Naive thymus-derived CD4-positive, alpha-beta T cell (primary cell): Measurements from ENCODE around the gene KLHL41. TPM values are rescaled to one million over a fixed set of nuclear protein-coding genes. Genes with fewer than 3 reads are reported as not detected.
"Not testable (repeated sequence)": the region's sequence is repeated elsewhere in the genome, so short reads cannot be mapped to it uniquely, and the experiment has no call there.

Source experiments
- ATAC-seq: fragments of 150-1000 bp; cut with Tn5 transposase; 2 replicates; pipeline ENCODE4 v1.10.0; 2021; ENCODE audit warnings: mild to moderate bottlenecking, moderate library complexity
- CTCF ChIA-PET: fragments of 350-600 bp; sonication (Branson Sonifier 250); formaldehyde crosslinking; loops from one replicate; lab custom pipeline; 2021; ENCODE audit warnings: antibody characterized with exemption; lab: Charles Lee
- POLR2A ChIA-PET: fragments of 350-600 bp; sonication (Branson Sonifier 250); formaldehyde crosslinking; loops from one replicate; lab custom pipeline; 2021; ENCODE audit warnings: antibody characterized with exemption, inconsistent platforms; lab: Charles Lee
- DNase-seq, 9 donors: peaks; one replicate each; pipeline versions ENCODE4 v3.0.0 to v3.0.0-alpha.2; 2020 to 2022; ENCODE audit warnings: mixed read lengths in 1 of 9
- H3K27ac ChIP-seq: one replicate; pipeline ENCODE4 v1.7.0; 2013; ENCODE audit warnings: mild to moderate bottlenecking, low read depth, low read length, moderate library complexity
- H3K27me3 ChIP-seq, 2 donors: one replicate each; pipeline ENCODE4 v1.7.0; 2013; ENCODE audit warnings: low read length in 2 of 2, mild to moderate bottlenecking in 2 of 2, moderate library complexity in 2 of 2; ENCODE audit not compliant: control insufficient read depth in 2 of 2, insufficient read depth in 2 of 2
- H3K36me3 ChIP-seq, 3 experiments: 1 replicate in 2 of 3; 2 replicates in 1 of 3; pipeline ENCODE4 v1.7.0; 2013; ENCODE audit warnings: low read length in 3 of 3, mild to moderate bottlenecking in 3 of 3, moderate library complexity in 1 of 3; ENCODE audit not compliant: insufficient read depth in 3 of 3, control insufficient read depth in 2 of 3
- H3K4me1 ChIP-seq, 2 donors: one replicate each; pipeline ENCODE4 v1.7.0; 2013; ENCODE audit warnings: low read length in 2 of 2, mild to moderate bottlenecking in 2 of 2, moderate library complexity in 1 of 2; ENCODE audit not compliant: control insufficient read depth in 2 of 2, insufficient read depth in 2 of 2
- H3K4me3 ChIP-seq: 2 replicates; pipeline ENCODE4 v1.7.0; 2013; ENCODE audit warnings: mild to moderate bottlenecking, low read length
- H3K9me3 ChIP-seq, 3 experiments: 1 replicate in 2 of 3; 2 replicates in 1 of 3; pipeline ENCODE4 v1.7.0; 2013; ENCODE audit warnings: low read length in 3 of 3; ENCODE audit not compliant: control insufficient read depth in 2 of 3
- H3K27ac Mint-ChIP-seq, 9 donors: one replicate each; pipeline ENCODE4 v1.8.0; 2020 to 2022; ENCODE audit warnings: mixed read lengths in 9 of 9, mild to moderate bottlenecking in 8 of 9, moderate library complexity in 5 of 9, inconsistent platforms in 2 of 9
- H3K27me3 Mint-ChIP-seq, 5 donors: one replicate each; pipeline ENCODE4 v1.8.0; 2021 to 2022; ENCODE audit warnings: mixed read lengths in 5 of 5, mild to moderate bottlenecking in 1 of 5
- H3K36me3 Mint-ChIP-seq, 5 donors: one replicate each; pipeline ENCODE4 v1.8.0; 2020 to 2022; ENCODE audit warnings: mixed read lengths in 5 of 5, mild to moderate bottlenecking in 3 of 5, inconsistent platforms in 1 of 5
- H3K4me1 Mint-ChIP-seq, 7 donors: one replicate each; pipeline ENCODE4 v1.8.0; 2020 to 2022; ENCODE audit warnings: mixed read lengths in 7 of 7, mild to moderate bottlenecking in 3 of 7, inconsistent platforms in 1 of 7
- H3K4me3 Mint-ChIP-seq, 10 donors: one replicate each; pipeline ENCODE4 v1.8.0; 2020 to 2022; ENCODE audit warnings: mild to moderate bottlenecking in 10 of 10, mixed read lengths in 10 of 10, moderate library complexity in 6 of 10, inconsistent platforms in 2 of 10
- H3K9me3 Mint-ChIP-seq, 11 donors: one replicate each; pipeline ENCODE4 v1.8.0; 2020 to 2022; ENCODE audit warnings: mixed read lengths in 11 of 11, mild to moderate bottlenecking in 4 of 11, inconsistent platforms in 1 of 11, moderate library complexity in 1 of 11
- intact Hi-C, 2 donors: fragments of 100-400 bp; cut with micrococcal nuclease; formaldehyde crosslinking; loops; one replicate each; pipeline ENCODE4 v1.15.1; 2023
- polyA plus RNA-seq, 2 donors: library from polyadenylated mRNA; unstranded; fragments of 300-500 nt; fragmentation: Illumina TruSeq; gene quantifications; one replicate each; pipeline ENCODE4 v1.2.3, GENCODE V29; 2021
- total RNA-seq, 6 experiments: library from RNA in 5 of 6; stranded (reverse) in 5 of 6; gene quantifications; 1 replicate in 5 of 6; 2 replicates in 1 of 6; pipeline ENCODE4 v1.2.3 and lab custom pipeline; 2021 to 2026

The KLHL41 gene
- total and polyA plus RNA-seq, 7 experiments from 2014 or later = 0.20 to 1.1 (median 0.46) TPM; not detected in 3

GRCh38 chr2:169512525-169512924 lies 3.0 kb downstream of the KLHL41 start:
- no peak overlapping the region for H3K27ac ChIP-seq
- Mint-ChIP-seq H3K27ac (no peak overlapping the region), H3K4me1 (no peaks in the 10 kb centered on the region), H3K4me3 (no peak overlapping the region), H3K9me3 (no peaks in the 10 kb centered on the region), H3K36me3 (peaks cover 0 to 5% (median 0%) of the 10 kb centered on the region in 5 donors), H3K27me3 (peaks cover 0 to 4% (median 0%) of the 10 kb centered on the region in 5 donors)
- ATAC-seq (no peak), DNase-seq (no peak)
- H3K4me3 ChIP-seq = no peak overlapping the region
- H3K27me3 ChIP-seq = no peaks in the 10 kb centered on the region
- POLR2A ChIA-PET = no interaction called here
- intact Hi-C loops = no loop called here
- no peaks in the 10 kb centered on the region for H3K4me1 ChIP-seq
- no peaks in the 10 kb centered on the region for H3K36me3 ChIP-seq
- CTCF ChIA-PET = no interaction called here
- no peaks in the 10 kb centered on the region for H3K9me3 ChIP-seq

GRCh38 chr2:169513094-169513493 lies 3.6 kb downstream of the KLHL41 start:
- Mint-ChIP-seq H3K27ac (no peak overlapping the region), H3K4me3 (no peak overlapping the region), H3K27me3 (peaks cover 0 to 4% (median 0%) of the 10 kb centered on the region in 5 donors), H3K36me3 (peaks cover 0 to 5% (median 0%) of the 10 kb centered on the region in 5 donors), H3K4me1 (no peaks in the 10 kb centered on the region), H3K9me3 (no peaks in the 10 kb centered on the region)
- Histone ChIP-seq H3K27ac (no peak overlapping the region), H3K27me3 (no peaks in the 10 kb centered on the region), H3K4me3 (no peak overlapping the region), H3K4me1 (no peaks in the 10 kb centered on the region), H3K36me3 (no peaks in the 10 kb centered on the region), H3K9me3 (no peaks in the 10 kb centered on the region)
- ChIA-PET POLR2A (no interaction called here), CTCF (no interaction called here)
- no peak for ATAC-seq
- no peak for DNase-seq
- intact Hi-C loops = no loop called here

- no peak for DNase-seq
- H3K27ac ChIP-seq = no peak overlapping the region
- ATAC-seq = no peak
- peaks cover 0 to 4% (median 0%) of the 10 kb centered on the region in 5 donors for H3K27me3 Mint-ChIP-seq
- H3K4me1 Mint-ChIP-seq = no peaks in the 10 kb centered on the region
- H3K9me3 ChIP-seq = no peaks in the 10 kb centered on the region
- ChIA-PET POLR2A (no interaction called here), CTCF (no interaction called here)
- H3K36me3 ChIP-seq = no peaks in the 10 kb centered on the region
- peaks cover 0 to 5% (median 0%) of the 10 kb centered on the region in 5 donors for H3K36me3 Mint-ChIP-seq
- no peaks in the 10 kb centered on the region for H3K4me1 ChIP-seq
- no peaks in the 10 kb centered on the region for H3K27me3 ChIP-seq
- H3K27ac Mint-ChIP-seq = no peak overlapping the region
- H3K4me3 Mint-ChIP-seq = no peak overlapping the region
- H3K4me3 ChIP-seq = no peak overlapping the region
- no peaks in the 10 kb centered on the region for H3K9me3 Mint-ChIP-seq
- intact Hi-C loops = no loop called here
Measured at GRCh38 chr2:169513926-169514325, 4.4 kb downstream of the KLHL41 start.

- intact Hi-C loops, H3K27ac Mint-ChIP-seq, ATAC-seq, H3K4me3 Mint-ChIP-seq, H3K9me3 Mint-ChIP-seq, H3K4me3 ChIP-seq, H3K27me3 ChIP-seq, H3K4me1 ChIP-seq, H3K36me3 ChIP-seq, POLR2A ChIA-PET, H3K27me3 Mint-ChIP-seq, CTCF ChIA-PET, DNase-seq, H3K27ac ChIP-seq, H3K36me3 Mint-ChIP-seq, H3K4me1 Mint-ChIP-seq, H3K9me3 ChIP-seq: not testable (repeated sequence)
Measured at GRCh38 chr2:169514758-169515157, 5.3 kb downstream of the KLHL41 start.

GRCh38 chr2:169516488-169516995 lies 7.0 kb downstream of the KLHL41 start:
- H3K4me3 Mint-ChIP-seq, H3K4me1 Mint-ChIP-seq, H3K27me3 Mint-ChIP-seq, H3K4me3 ChIP-seq, H3K36me3 Mint-ChIP-seq, H3K4me1 ChIP-seq, H3K9me3 Mint-ChIP-seq, H3K9me3 ChIP-seq, H3K27me3 ChIP-seq, POLR2A ChIA-PET, H3K27ac ChIP-seq, DNase-seq, ATAC-seq, CTCF ChIA-PET, intact Hi-C loops, H3K27ac Mint-ChIP-seq, H3K36me3 ChIP-seq: not testable (repeated sequence)

- Mint-ChIP-seq H3K4me1 (no peaks in the 10 kb centered on the region), H3K4me3 (no peak overlapping the region), H3K27ac (no peak overlapping the region), H3K27me3 (no peaks in the 10 kb centered on the region), H3K9me3 (no peaks in the 10 kb centered on the region), H3K36me3 (peaks cover 0 to 9% (median 0%) of the 10 kb centered on the region in 5 donors)
- POLR2A ChIA-PET = no interaction called here
- H3K4me1 ChIP-seq = no peaks in the 10 kb centered on the region
- H3K36me3 ChIP-seq = no peaks in the 10 kb centered on the region
- CTCF ChIA-PET = no interaction called here
- intact Hi-C loops = loop anchor here in 1 of 2 donors (10.0 kb wide), 1 partner anchor 274 kb away; the partner anchor contains the start of gene SSB
- no peak for DNase-seq
- no peak overlapping the region for H3K27ac ChIP-seq
- H3K27me3 ChIP-seq = no peaks in the 10 kb centered on the region
- H3K9me3 ChIP-seq = no peaks in the 10 kb centered on the region
- no peak overlapping the region for H3K4me3 ChIP-seq
- no peak for ATAC-seq
Measured at GRCh38 chr2:169520896-169521295, 11.4 kb downstream of the KLHL41 start.

GRCh38 chr2:169523681-169524080 lies 14.2 kb downstream of the KLHL41 start:
- DNase-seq = no peak
- Histone ChIP-seq H3K27me3 (no peaks in the 10 kb centered on the region), H3K4me1 (no peaks in the 10 kb centered on the region), H3K4me3 (no peak overlapping the region), H3K36me3 (no peaks in the 10 kb centered on the region), H3K9me3 (no peaks in the 10 kb centered on the region), H3K27ac (no peak overlapping the region)
- H3K36me3 Mint-ChIP-seq = peaks cover 0 to 9% (median 0%) of the 10 kb centered on the region in 5 donors
- H3K4me3 Mint-ChIP-seq = no peak overlapping the region
- H3K4me1 Mint-ChIP-seq = peaks cover 0 to 2% (median 0%) of the 10 kb centered on the region in 7 donors
- POLR2A ChIA-PET = interaction anchor here (0.5 kb wide), 1 partner anchor 42 kb away, joined by 3 read pairs; no protein-coding TSS in a partner anchor
- no peaks in the 10 kb centered on the region for H3K9me3 Mint-ChIP-seq
- H3K27ac Mint-ChIP-seq = no peak overlapping the region
- CTCF ChIA-PET = no interaction called here
- intact Hi-C loops = loop anchor here in 1 of 2 donors (10.0 kb wide), 1 partner anchor 271 kb away; the partner anchor contains the start of gene SSB
- no peaks in the 10 kb centered on the region for H3K27me3 Mint-ChIP-seq
- ATAC-seq = no peak
